Measurements from ENCODE around the gene AXDND1.
A peak's percentile ranks its signal among the peaks of the same experiment; 100 is the strongest.

DNA sequence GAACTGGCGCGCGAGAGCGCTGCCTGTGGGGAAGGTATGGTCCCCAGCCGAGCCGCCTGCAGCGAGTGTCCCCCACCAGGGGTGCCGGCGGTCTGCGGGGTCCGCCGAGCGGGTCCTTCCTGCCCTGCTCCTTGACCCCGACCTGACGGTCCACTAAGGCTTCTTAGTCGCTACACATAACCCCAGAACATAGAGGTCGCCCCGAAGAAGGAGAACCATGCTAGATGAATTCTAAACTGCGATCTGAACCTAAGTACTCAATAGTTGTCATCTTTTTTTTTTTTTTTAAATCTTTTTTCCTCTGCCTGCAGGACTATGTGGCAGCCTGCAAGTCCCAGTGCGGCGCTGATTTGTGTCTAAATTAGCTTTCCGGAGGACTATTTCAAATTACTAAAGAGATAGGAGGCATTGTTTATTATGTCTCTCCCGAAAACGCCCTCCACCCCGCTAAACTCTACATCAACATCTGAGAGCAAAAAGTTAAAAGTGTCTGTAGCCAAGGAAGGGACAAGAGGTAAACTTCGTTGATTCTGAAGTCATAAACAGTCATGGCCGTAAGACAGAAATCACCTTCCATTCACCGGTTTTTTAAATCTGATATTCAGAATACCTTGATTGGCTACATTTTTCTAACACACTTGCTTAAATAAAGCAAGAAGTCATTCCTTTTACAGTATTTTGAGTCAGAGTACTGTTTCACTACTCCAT lies 476 bp downstream of the AXDND1 start:
- no peak for TF ChIP-seq POLR2A (IDR thresholded peaks at IDR 0.05)
- TF ChIP-seq, protein P1, sequence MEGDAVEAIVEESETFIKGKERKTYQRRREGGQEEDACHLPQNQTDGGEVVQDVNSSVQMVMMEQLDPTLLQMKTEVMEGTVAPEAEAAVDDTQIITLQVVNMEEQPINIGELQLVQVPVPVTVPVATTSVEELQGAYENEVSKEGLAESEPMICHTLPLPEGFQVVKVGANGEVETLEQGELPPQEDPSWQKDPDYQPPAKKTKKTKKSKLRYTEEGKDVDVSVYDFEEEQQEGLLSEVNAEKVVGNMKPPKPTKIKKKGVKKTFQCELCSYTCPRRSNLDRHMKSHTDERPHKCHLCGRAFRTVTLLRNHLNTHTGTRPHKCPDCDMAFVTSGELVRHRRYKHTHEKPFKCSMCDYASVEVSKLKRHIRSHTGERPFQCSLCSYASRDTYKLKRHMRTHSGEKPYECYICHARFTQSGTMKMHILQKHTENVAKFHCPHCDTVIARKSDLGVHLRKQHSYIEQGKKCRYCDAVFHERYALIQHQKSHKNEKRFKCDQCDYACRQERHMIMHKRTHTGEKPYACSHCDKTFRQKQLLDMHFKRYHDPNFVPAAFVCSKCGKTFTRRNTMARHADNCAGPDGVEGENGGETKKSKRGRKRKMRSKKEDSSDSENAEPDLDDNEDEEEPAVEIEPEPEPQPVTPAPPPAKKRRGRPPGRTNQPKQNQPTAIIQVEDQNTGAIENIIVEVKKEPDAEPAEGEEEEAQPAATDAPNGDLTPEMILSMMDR (IDR thresholded peaks at IDR 0.05), result peak in 2 of 7 experiments; percentile 5 to 11
